Endodermal cell (in vitro differentiated cells): ENCODE measurements around the gene PDE8A. TPM values are rescaled to one million over a fixed set of nuclear protein-coding genes. Genes with fewer than 3 reads are reported as not detected.
"Not testable (repeated sequence)": the region's sequence is repeated elsewhere in the genome, so short reads cannot be mapped to it uniquely, and the experiment has no call there.

ENCODE experiments used
- DNase-seq: peaks from one replicate; pipeline ENCODE4 v3.0.0-alpha.2; 2017
- H3K27ac ChIP-seq: 2 replicates; pipeline ENCODE4 v1.5.1; 2013; ENCODE audit warnings: mild to moderate bottlenecking, low read depth, low read length, moderate library complexity
- H3K27me3 ChIP-seq: 2 replicates; pipeline ENCODE4 v1.6.1; 2013; ENCODE audit warnings: mild to moderate bottlenecking, low read length, moderate library complexity; ENCODE audit not compliant: insufficient read depth, control insufficient read depth, poor library complexity, severe bottlenecking
- H3K36me3 ChIP-seq: 2 replicates; pipeline ENCODE4 v1.7.0; 2013; ENCODE audit warnings: mild to moderate bottlenecking, low read length, moderate library complexity; ENCODE audit not compliant: control insufficient read depth, insufficient read depth
- H3K4me1 ChIP-seq: one replicate; pipeline ENCODE4 v1.7.0; 2013; ENCODE audit warnings: low read length; ENCODE audit not compliant: control insufficient read depth, insufficient read depth
- H3K4me3 ChIP-seq: 2 replicates; pipeline ENCODE4 v1.5.1; 2013; ENCODE audit warnings: mild to moderate bottlenecking, low read length, moderate library complexity
- H3K9ac ChIP-seq: 2 replicates; pipeline ENCODE4 v1.6.1; 2013; ENCODE audit warnings: mild to moderate bottlenecking, low read length, moderate library complexity; ENCODE audit not compliant: poor library complexity, severe bottlenecking; ENCODE audit errors: extremely low read depth
- H3K9me3 ChIP-seq: 2 replicates; pipeline ENCODE4 v1.6.1; 2013; ENCODE audit warnings: mild to moderate bottlenecking, low read length, moderate library complexity; ENCODE audit not compliant: control insufficient read depth
- H3K27ac Mint-ChIP-seq: 2 replicates; pipeline ENCODE4 v1.8.0; 2020; ENCODE audit warnings: mixed read lengths
- H3K27me3 Mint-ChIP-seq: 2 replicates; pipeline ENCODE4 v1.8.0; 2021; ENCODE audit warnings: mild to moderate bottlenecking, mixed read lengths; ENCODE audit not compliant: insufficient read depth
- H3K36me3 Mint-ChIP-seq: 2 replicates; pipeline ENCODE4 v1.8.0; 2020; ENCODE audit warnings: low read depth, mixed read lengths
- H3K4me1 Mint-ChIP-seq: 2 replicates; pipeline ENCODE4 v1.8.0; 2020; ENCODE audit warnings: mixed read lengths
- H3K4me3 Mint-ChIP-seq: 2 replicates; pipeline ENCODE4 v1.8.0; 2020; ENCODE audit warnings: mild to moderate bottlenecking, moderate library complexity, mixed read lengths
- H3K9me3 Mint-ChIP-seq: 2 replicates; pipeline ENCODE4 v1.8.0; 2020; ENCODE audit warnings: mild to moderate bottlenecking, mixed read lengths
- CTCF ChIP-seq: fragments of 200-600 bp; sonication (generic); conservative IDR thresholded peaks from 2 replicates; pipeline ENCODE4 v1.5.0; 2021; ENCODE audit warnings: antibody characterized with exemption, mild to moderate bottlenecking
- WGBS, 2 experiments: methylation state at CpG; one replicate each; pipeline versions ENCODE4 v1.1.5 to v1.1.7; 2013; ENCODE audit warnings: missing lambda C conversion rate in 2 of 2, mixed read lengths in 1 of 2; ENCODE audit not compliant: insufficient coverage in 1 of 2, insufficient read length in 1 of 2; 5-methylcytosine and 5-hydroxymethylcytosine counted together
- total RNA-seq, 2 donors: library from RNA; stranded (reverse); fragmentation: NEBNext Ultra II Directional in 1 of 2; extraction: Animal tissue kit (Norgen Biotek cat#: 25700) in 1 of 2; gene quantifications; 2 replicates in 1 of 2; 3 replicates in 1 of 2; pipeline ENCODE4 v1.2.1, GENCODE V29; 2021

The PDE8A gene
- total RNA-seq, 2 donors from 2014 or later, result 14.8 to 15.2 TPM

GRCh38 chr15:85011160-85011571 lies 29.5 kb downstream of the PDE8A start:
- H3K9ac ChIP-seq, result no peak overlapping the region
- Mint-ChIP-seq H3K4me3 (no peak overlapping the region), H3K4me1 (peaks cover 25% of the 10 kb centered on the region), H3K27me3 (no peaks in the 10 kb centered on the region), H3K9me3 (no peaks in the 10 kb centered on the region), H3K36me3 (no peaks in the 10 kb centered on the region), H3K27ac (no peak overlapping the region)
- H3K4me1 ChIP-seq, result no peaks in the 10 kb centered on the region
- H3K9me3 ChIP-seq, result no peaks in the 10 kb centered on the region
- no peak for TF ChIP-seq CTCF
- no peak overlapping the region for H3K27ac ChIP-seq
- H3K4me3 ChIP-seq, result no peak overlapping the region
- no peaks in the 10 kb centered on the region for H3K36me3 ChIP-seq
- no peak for DNase-seq
- WGBS, 2 experiments, result 100% methylated on average over 2 of the region's 3 CpGs; no CpG with 5 or more reads in 1 of the 2 experiments
- H3K27me3 ChIP-seq, result no peaks in the 10 kb centered on the region

- H3K27me3 Mint-ChIP-seq, result not testable (repeated sequence)
- WGBS, 2 experiments, result 83% methylated on average over 1 of the region's 2 CpGs; no CpG with 5 or more reads in 1 of the 2 experiments
- H3K4me1 Mint-ChIP-seq, result peaks cover 23% of the 10 kb centered on the region
These were observed 30.1 kb downstream of the PDE8A start for GRCh38 chr15:85011724-85012123.

GRCh38 chr15:85013785-85014184 lies 32.1 kb downstream of the PDE8A start:
- Histone ChIP-seq H3K9me3 (no peaks in the 10 kb centered on the region), H3K4me1 (no peaks in the 10 kb centered on the region), H3K9ac (no peak overlapping the region), H3K36me3 (no peaks in the 10 kb centered on the region), H3K27me3 (no peaks in the 10 kb centered on the region), H3K4me3 (no peak overlapping the region), H3K27ac (no peak overlapping the region)
- Mint-ChIP-seq H3K36me3 (no peaks in the 10 kb centered on the region), H3K4me3 (no peak overlapping the region), H3K27ac (no peak overlapping the region), H3K4me1 (peaks cover 7% of the 10 kb centered on the region), H3K9me3 (no peaks in the 10 kb centered on the region), H3K27me3 (no peaks in the 10 kb centered on the region)
- no peak for DNase-seq
- WGBS, 2 experiments, result 70 to 87% methylated on average over 4 of the region's 4 CpGs
- TF ChIP-seq CTCF, result no peak

More at GRCh38 chr15:85011724-85012123, 30.1 kb downstream of the PDE8A start:
- H3K36me3 Mint-ChIP-seq, H3K9me3 ChIP-seq, H3K36me3 ChIP-seq, H3K4me3 Mint-ChIP-seq, H3K9ac ChIP-seq, DNase-seq, H3K9me3 Mint-ChIP-seq, H3K27ac ChIP-seq, H3K27ac Mint-ChIP-seq, H3K4me1 ChIP-seq, H3K4me3 ChIP-seq, H3K27me3 ChIP-seq: not testable (repeated sequence)

GRCh38 chr15:85014932-85015331 lies 33.3 kb downstream of the PDE8A start:
- H3K27me3 Mint-ChIP-seq, result no peaks in the 10 kb centered on the region
- no peak overlapping the region for H3K4me3 Mint-ChIP-seq
- Histone ChIP-seq H3K9me3 (no peaks in the 10 kb centered on the region), H3K27ac (no peak overlapping the region), H3K36me3 (no peaks in the 10 kb centered on the region), H3K4me1 (no peaks in the 10 kb centered on the region), H3K4me3 (no peak overlapping the region), H3K9ac (no peak overlapping the region), H3K27me3 (no peaks in the 10 kb centered on the region)
- no peaks in the 10 kb centered on the region for H3K36me3 Mint-ChIP-seq
- 91 to 100% methylated on average over 2 to 6 of the region's 6 CpGs for WGBS, 2 experiments
- H3K27ac Mint-ChIP-seq, result no peak overlapping the region
- no peak for TF ChIP-seq CTCF
- H3K4me1 Mint-ChIP-seq, result peaks cover under 1% of the 10 kb centered on the region
- H3K9me3 Mint-ChIP-seq, result no peaks in the 10 kb centered on the region
- DNase-seq, result no peak
